Kidney (tissue), 14 donors: Measurements from ENCODE around the gene DSC1. TPM values are rescaled to one million over a fixed set of nuclear protein-coding genes. Genes with fewer than 3 reads are reported as not detected.
A peak's percentile ranks its signal among the peaks of the same experiment; 100 is the strongest.

Source experiments
- DNase-seq, 5 donors: peaks; one replicate each; pipeline ENCODE4 v3.0.0-alpha.2; 2013 to 2020
- FAIRE-seq: peaks from 2 replicates; lab custom pipeline; 2012; peaks lifted over from hg19 to GRCh38; lab: Jason Lieb, UNC
- H3K27ac ChIP-seq, 2 donors: one replicate each; pipeline ENCODE4 v1.7.0; 2013; ENCODE audit warnings: low read depth in 2 of 2, low read length in 2 of 2, inconsistent platforms in 1 of 2
- H3K27me3 ChIP-seq: one replicate; pipeline ENCODE4 v1.7.1; 2013; ENCODE audit warnings: low read length, inconsistent platforms; ENCODE audit not compliant: control insufficient read depth, insufficient read depth
- H3K36me3 ChIP-seq, 3 donors: one replicate each; pipeline versions ENCODE4 v1.7.0 to v1.7.1; 2013; ENCODE audit warnings: low read length in 3 of 3, control low read depth in 1 of 3, inconsistent platforms in 1 of 3; ENCODE audit not compliant: insufficient read depth in 3 of 3, control insufficient read depth in 2 of 3
- H3K4me1 ChIP-seq, 3 donors: one replicate each; pipeline versions ENCODE4 v1.7.0 to v1.7.1; 2013; ENCODE audit warnings: low read length in 3 of 3, inconsistent platforms in 1 of 3, low read depth in 1 of 3; ENCODE audit not compliant: control insufficient read depth in 2 of 3, insufficient read depth in 2 of 3
- H3K4me3 ChIP-seq, 3 donors: one replicate each; pipeline versions ENCODE4 v1.7.0 to v1.8.1; 2013; ENCODE audit warnings: low read length in 3 of 3, control low read depth in 1 of 3, inconsistent platforms in 1 of 3
- H3K9ac ChIP-seq, 3 donors: one replicate each; pipeline versions ENCODE4 v1.7.0 to v1.7.1; 2013; ENCODE audit warnings: low read length in 3 of 3, control low read depth in 1 of 3, inconsistent platforms in 1 of 3
- H3K9me3 ChIP-seq, 3 donors: one replicate each; pipeline versions ENCODE4 v1.7.0 to v1.7.1; 2013; ENCODE audit warnings: low read length in 3 of 3, control low read depth in 1 of 3, inconsistent platforms in 1 of 3; ENCODE audit not compliant: control insufficient read depth in 2 of 3, insufficient read depth in 1 of 3
- CTCF ChIP-seq: IDR thresholded peaks from 3 replicates; pipeline ENCODE4 v1.5.1; 2012; ENCODE audit warnings: mild to moderate bottlenecking, moderate library complexity, borderline replicate concordance; ENCODE audit not compliant: insufficient read depth; ENCODE audit errors: extremely low read depth
- intact Hi-C: fragments of 100-400 bp; cut with DNase I; formaldehyde crosslinking; loops from one replicate; pipeline ENCODE4 v1.11.1; 2022
- polyA plus RNA-seq: library from polyadenylated mRNA; stranded (reverse); fragments of 350-450 nt; fragmentation: Illumina TruSeq; extraction: RNeasy Lipid Tissue Mini Kit (QIAGEN cat#74804); gene quantifications from one replicate; pipeline ENCODE4 v1.2.3, GENCODE V29; 2014; ENCODE audit warnings: low read depth, low replicate concordance; ENCODE audit not compliant: insufficient read depth
- total RNA-seq: library from RNA; stranded (reverse); fragmentation: NEBNext Ultra II Directional; extraction: Animal tissue kit (Norgen Biotek cat#: 25700); gene quantifications from one replicate; pipeline ENCODE4 v1.2.1, GENCODE V29; 2021
- donor health status: control.
- donor health status: control.
- donor health status: control.
- donor health status: control.
- donor health status: control.
- donor health status: DM: yes; HTN: yes; CAD: no.
- donor health status: Normal renal cell carcinoma (clear cell type).

Gene DSC1
- total and polyA plus RNA-seq, 2 donors from 2014 or later, result not detected

DNA sequence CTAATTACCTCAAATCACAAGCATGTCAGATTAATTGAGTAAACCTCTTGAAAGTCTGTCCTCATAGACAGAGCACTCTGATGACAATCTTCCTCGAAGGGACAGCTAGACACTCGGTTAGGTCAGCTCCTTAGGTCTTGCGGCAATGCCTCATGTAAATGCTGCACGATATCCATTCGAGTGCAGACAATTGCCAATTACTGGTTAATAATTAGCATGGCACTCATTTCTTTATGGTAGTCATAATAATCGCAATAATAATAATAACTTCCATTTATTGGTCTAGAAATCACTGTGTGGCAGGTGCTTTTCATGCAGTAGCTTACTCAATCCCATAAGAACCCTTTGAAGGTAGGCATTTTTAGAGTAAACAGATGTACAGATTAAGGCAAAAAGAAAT, 44.7 kb upstream of the DSC1 start:
- Histone ChIP-seq H3K27me3 (no peaks in the 10 kb centered on the region), H3K27ac (no peak overlapping the region), H3K4me3 (peak overlapping the region in 2 of 3 donors; percentile 46 to 55), H3K4me1 (peaks cover 0 to 6% (median 0%) of the 10 kb centered on the region in 3 donors), H3K9ac (no peak overlapping the region), H3K9me3 (no peaks in the 10 kb centered on the region), H3K36me3 (no peaks in the 10 kb centered on the region)
- TF ChIP-seq CTCF, result no peak
- DNase-seq, result peak in 1 of 5 donors; percentile 34
- intact Hi-C loops, result no loop called here
- FAIRE-seq, result no peak

DNA sequence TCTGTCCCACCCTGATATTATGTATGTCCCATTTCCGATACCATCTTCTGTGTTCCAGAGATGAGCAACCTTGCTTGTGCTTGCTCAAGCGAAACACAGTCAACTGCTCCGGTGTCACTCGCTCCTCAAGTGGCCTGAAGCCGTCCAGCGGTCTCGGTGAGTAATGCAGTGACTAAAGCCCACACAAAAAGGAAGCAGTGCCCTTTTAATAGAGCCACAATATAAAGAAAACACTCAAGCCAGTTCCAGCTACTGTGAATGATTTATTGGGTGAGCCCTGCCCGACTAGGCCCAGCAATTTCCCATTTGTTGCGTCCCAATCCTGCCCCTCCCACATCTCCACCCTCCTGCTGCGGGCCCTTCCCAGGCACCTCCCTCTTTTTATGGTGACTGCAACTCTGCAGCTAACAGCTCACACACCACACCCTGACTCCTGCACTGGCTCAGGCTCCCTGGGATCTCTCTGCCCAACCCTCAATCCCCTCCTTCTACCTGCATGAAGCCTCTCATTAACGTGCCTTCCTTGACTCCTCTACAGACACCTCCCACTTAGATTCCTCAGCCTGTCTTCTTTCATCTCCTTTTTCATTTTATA, 44.2 kb upstream of the DSC1 start:
- FAIRE-seq, result peak; percentile 25

DNA sequence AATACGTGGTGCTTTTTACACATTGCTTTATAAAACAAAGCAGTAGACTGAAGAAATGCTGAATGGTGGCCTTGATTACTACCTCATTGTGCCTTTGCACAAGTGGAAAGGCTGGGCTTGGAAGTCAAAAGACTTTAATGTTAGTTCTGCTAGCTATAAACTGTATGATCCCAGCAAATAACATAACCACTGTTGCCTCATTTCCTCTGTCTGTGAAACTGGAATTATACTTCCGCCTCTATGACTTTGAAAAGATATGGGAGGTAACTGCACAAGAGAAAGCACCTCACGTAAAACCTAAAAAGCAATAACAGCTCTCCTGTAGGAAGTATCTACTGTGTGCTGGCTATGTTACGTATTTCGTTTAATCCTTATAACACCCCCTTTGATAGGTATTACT, 43.4 kb upstream of the DSC1 start:
- peaks cover 0 to 6% (median 0%) of the 10 kb centered on the region in 3 donors for H3K4me1 ChIP-seq
- FAIRE-seq (no peak), DNase-seq (no peak)
- no peak overlapping the region for H3K27ac ChIP-seq
- no peaks in the 10 kb centered on the region for H3K9me3 ChIP-seq
- TF ChIP-seq CTCF, result no peak
- H3K4me3 ChIP-seq, result peak overlapping the region in 1 of 3 donors; percentile 46
- no peaks in the 10 kb centered on the region for H3K36me3 ChIP-seq
- H3K27me3 ChIP-seq, result no peaks in the 10 kb centered on the region
- H3K9ac ChIP-seq, result no peak overlapping the region
- intact Hi-C loops, result no loop called here

More for the DNA sequence above, 44.2 kb upstream of the DSC1 start:
- peak overlapping the region in 1 of 2 donors; percentile 35 for H3K27ac ChIP-seq
- intact Hi-C loops, result no loop called here
- peak; percentile 30 for TF ChIP-seq CTCF
- DNase-seq, result peak; percentile 87 to 94 (median 92)
- H3K27me3 ChIP-seq, result no peaks in the 10 kb centered on the region
- H3K9ac ChIP-seq, result peak overlapping the region in 1 of 3 donors; percentile 3
- peaks cover 0 to 6% (median 0%) of the 10 kb centered on the region in 3 donors for H3K4me1 ChIP-seq
- H3K36me3 ChIP-seq, result no peaks in the 10 kb centered on the region
- H3K9me3 ChIP-seq, result no peaks in the 10 kb centered on the region
- peak overlapping the region; percentile 16 to 55 (median 46) for H3K4me3 ChIP-seq
